H1 (cell line): ENCODE measurements around the gene ZNF521. TPM values are rescaled to one million over a fixed set of nuclear protein-coding genes. Genes with fewer than 3 reads are reported as not detected.

ENCODE experiments used
- GABPA ChIP-seq: IDR thresholded peaks from 2 replicates; pipeline ENCODE4 v1.6.1; 2011; ENCODE audit warnings: mild to moderate bottlenecking, low read length, moderate library complexity, borderline replicate concordance; ENCODE audit not compliant: insufficient read depth
- RNF2 ChIP-seq: fragments of 200-900, 300-1000 bp; sonication (generic); IDR thresholded peaks from 2 replicates; pipeline ENCODE4 v1.7.1; 2016; ENCODE audit warnings: borderline replicate concordance, low read depth, mild to moderate bottlenecking, antibody characterized with exemption, low read length; ENCODE audit not compliant: poor library complexity, severe bottlenecking; ENCODE audit errors: missing control alignments
- SIN3A ChIP-seq, 2 experiments: IDR thresholded peaks in 1 of 2; conservative IDR thresholded peaks in 1 of 2; 2 replicates each; pipeline ENCODE4 v1.6.1; 2011 to 2012; ENCODE audit warnings: low read length in 2 of 2, improper control_type of control experiment in 1 of 2, low read depth in 1 of 2, mild to moderate bottlenecking in 1 of 2
- polyA plus RNA-seq, 7 experiments: library from polyadenylated mRNA; depleted of rRNA in 3 of 7; stranded (reverse) in 5 of 7; unstranded in 2 of 7; fragments of >200 nt in 5 of 7; fragments of 200-250 nt in 2 of 7; gene quantifications; 1 replicate in 5 of 7; 2 replicates in 1 of 7; 4 replicates in 1 of 7; pipeline versions ENCODE4 v1.2.1 to v1.2.3, GENCODE V29; 2011 to 2013; ENCODE audit warnings: missing spikeins in 2 of 7, mixed read lengths in 2 of 7
- total RNA-seq: library from RNA; stranded (reverse); fragmentation: NEBNext Ultra II Directional; extraction: Animal tissue kit (Norgen Biotek cat#: 25700); gene quantifications from 2 replicates; pipeline ENCODE4 v1.2.1, GENCODE V29; 2021
- TF ChIP-seq, protein P1 (sequence below): fragments of 300-600 bp; sonication (generic); IDR thresholded peaks from 2 replicates; pipeline ENCODE4 v1.7.1; 2012; ENCODE audit warnings: low read length, moderate library complexity, mild to moderate bottlenecking, inconsistent platforms; ENCODE audit not compliant: insufficient replicate concordance

The ZNF521 gene
- total and polyA plus RNA-seq, 2 of the 8 experiments (the other 6 are each of a cell fraction or from before 2014, with no cell fraction given) = 9.5 to 15.8 TPM

DNA sequence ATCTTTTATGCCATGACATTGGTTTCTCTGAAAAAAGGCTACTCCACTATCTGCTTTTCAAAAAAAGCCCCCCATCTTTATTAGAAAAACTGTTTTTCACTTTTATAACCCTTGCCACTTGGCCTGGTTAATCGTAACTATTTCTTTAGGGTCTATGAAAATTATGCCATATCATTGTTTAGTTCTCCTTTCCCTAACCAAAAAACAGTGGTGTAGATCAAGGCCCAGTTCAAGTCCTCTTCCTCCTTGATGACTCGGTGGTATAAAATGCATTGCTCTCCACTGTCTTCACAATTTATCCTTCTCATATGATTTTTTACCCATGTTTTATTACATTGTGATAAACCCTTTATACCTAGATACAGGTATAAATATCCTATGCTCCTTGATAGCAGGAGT, 205.5 kb downstream of the ZNF521 start (continued):
- TF ChIP-seq, protein P1, sequence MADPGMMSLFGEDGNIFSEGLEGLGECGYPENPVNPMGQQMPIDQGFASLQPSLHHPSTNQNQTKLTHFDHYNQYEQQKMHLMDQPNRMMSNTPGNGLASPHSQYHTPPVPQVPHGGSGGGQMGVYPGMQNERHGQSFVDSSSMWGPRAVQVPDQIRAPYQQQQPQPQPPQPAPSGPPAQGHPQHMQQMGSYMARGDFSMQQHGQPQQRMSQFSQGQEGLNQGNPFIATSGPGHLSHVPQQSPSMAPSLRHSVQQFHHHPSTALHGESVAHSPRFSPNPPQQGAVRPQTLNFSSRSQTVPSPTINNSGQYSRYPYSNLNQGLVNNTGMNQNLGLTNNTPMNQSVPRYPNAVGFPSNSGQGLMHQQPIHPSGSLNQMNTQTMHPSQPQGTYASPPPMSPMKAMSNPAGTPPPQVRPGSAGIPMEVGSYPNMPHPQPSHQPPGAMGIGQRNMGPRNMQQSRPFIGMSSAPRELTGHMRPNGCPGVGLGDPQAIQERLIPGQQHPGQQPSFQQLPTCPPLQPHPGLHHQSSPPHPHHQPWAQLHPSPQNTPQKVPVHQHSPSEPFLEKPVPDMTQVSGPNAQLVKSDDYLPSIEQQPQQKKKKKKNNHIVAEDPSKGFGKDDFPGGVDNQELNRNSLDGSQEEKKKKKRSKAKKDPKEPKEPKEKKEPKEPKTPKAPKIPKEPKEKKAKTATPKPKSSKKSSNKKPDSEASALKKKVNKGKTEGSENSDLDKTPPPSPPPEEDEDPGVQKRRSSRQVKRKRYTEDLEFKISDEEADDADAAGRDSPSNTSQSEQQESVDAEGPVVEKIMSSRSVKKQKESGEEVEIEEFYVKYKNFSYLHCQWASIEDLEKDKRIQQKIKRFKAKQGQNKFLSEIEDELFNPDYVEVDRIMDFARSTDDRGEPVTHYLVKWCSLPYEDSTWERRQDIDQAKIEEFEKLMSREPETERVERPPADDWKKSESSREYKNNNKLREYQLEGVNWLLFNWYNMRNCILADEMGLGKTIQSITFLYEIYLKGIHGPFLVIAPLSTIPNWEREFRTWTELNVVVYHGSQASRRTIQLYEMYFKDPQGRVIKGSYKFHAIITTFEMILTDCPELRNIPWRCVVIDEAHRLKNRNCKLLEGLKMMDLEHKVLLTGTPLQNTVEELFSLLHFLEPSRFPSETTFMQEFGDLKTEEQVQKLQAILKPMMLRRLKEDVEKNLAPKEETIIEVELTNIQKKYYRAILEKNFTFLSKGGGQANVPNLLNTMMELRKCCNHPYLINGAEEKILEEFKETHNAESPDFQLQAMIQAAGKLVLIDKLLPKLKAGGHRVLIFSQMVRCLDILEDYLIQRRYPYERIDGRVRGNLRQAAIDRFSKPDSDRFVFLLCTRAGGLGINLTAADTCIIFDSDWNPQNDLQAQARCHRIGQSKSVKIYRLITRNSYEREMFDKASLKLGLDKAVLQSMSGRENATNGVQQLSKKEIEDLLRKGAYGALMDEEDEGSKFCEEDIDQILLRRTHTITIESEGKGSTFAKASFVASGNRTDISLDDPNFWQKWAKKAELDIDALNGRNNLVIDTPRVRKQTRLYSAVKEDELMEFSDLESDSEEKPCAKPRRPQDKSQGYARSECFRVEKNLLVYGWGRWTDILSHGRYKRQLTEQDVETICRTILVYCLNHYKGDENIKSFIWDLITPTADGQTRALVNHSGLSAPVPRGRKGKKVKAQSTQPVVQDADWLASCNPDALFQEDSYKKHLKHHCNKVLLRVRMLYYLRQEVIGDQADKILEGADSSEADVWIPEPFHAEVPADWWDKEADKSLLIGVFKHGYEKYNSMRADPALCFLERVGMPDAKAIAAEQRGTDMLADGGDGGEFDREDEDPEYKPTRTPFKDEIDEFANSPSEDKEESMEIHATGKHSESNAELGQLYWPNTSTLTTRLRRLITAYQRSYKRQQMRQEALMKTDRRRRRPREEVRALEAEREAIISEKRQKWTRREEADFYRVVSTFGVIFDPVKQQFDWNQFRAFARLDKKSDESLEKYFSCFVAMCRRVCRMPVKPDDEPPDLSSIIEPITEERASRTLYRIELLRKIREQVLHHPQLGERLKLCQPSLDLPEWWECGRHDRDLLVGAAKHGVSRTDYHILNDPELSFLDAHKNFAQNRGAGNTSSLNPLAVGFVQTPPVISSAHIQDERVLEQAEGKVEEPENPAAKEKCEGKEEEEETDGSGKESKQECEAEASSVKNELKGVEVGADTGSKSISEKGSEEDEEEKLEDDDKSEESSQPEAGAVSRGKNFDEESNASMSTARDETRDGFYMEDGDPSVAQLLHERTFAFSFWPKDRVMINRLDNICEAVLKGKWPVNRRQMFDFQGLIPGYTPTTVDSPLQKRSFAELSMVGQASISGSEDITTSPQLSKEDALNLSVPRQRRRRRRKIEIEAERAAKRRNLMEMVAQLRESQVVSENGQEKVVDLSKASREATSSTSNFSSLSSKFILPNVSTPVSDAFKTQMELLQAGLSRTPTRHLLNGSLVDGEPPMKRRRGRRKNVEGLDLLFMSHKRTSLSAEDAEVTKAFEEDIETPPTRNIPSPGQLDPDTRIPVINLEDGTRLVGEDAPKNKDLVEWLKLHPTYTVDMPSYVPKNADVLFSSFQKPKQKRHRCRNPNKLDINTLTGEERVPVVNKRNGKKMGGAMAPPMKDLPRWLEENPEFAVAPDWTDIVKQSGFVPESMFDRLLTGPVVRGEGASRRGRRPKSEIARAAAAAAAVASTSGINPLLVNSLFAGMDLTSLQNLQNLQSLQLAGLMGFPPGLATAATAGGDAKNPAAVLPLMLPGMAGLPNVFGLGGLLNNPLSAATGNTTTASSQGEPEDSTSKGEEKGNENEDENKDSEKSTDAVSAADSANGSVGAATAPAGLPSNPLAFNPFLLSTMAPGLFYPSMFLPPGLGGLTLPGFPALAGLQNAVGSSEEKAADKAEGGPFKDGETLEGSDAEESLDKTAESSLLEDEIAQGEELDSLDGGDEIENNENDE = no peak
- no peak for TF ChIP-seq SIN3A (conservative IDR thresholded peaks at IDR 0.05 in 1 of 2, IDR thresholded peaks at IDR 0.05 in 1 of 2; ENCODE audit: low read depth in 1 of 2, low read length in 2 of 2)
- TF ChIP-seq RNF2 = no peak
- no peak for TF ChIP-seq GABPA
